ENCODE data around the gene SCN9A. TPM values are rescaled to one million over a fixed set of nuclear protein-coding genes. Genes with fewer than 3 reads are reported as not detected.

The SCN9A gene
- total and polyA plus RNA-seq, 9 of the 15 experiments (the other 6 are each of a cell fraction or from before 2014, with no cell fraction given): 1.4 to 22.8 (median 7.1) TPM

DNA sequence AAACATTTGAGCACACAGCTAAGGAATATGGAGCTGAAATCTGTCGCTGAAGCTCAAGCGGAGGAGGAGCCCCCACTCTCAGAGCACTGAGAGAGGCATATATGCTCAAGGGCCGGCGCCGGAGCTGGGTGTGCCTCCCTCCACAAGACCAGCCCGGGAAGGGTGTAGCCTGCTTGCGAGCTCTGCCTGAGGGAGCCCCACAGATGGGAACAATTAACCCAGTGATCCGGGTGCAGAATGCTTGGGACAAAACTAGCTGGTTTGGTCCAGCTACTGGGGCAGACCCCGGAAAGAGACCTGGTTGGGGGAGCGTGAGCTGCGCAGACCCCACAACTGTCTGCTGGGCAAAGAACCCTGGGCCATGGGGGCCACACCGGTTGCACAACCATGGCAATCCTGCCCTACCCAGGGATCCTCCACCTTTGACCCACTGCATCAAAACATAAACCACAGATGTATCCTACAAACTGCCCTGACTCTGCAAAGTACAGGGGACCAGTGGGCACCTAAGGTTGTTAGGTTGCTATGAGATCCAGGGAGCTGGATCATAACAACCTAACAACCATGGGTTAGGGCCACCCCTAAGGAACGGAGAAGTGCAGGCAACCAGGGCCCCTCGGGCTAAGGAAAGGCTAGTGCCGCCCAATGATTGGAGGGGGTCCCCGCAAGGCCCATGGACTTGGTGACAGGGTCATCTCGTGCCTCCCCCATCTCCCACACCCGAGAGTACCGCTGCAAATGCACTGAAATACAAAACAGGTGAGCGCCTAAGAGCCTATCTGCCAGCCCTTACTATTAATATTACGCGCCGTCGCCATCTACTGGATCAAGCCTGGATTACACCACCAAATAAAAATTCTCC is 194.6 kb downstream of the SCN9A start (continued):
- TF ChIP-seq RFX1 (IDR thresholded peaks at IDR 0.05) (no peak), REST (IDR thresholded peaks at IDR 0.05; ENCODE audit: borderline replicate concordance) (0 out of 2 replicates have a peak, but pooled peaks have one; percentile 26), REST (CRISPR knock-in tag; IDR thresholded peaks at IDR 0.05; ENCODE audit: low read depth) (no peak), MAX (CRISPR knock-in tag; IDR thresholded peaks at IDR 0.05) (no peak), ZKSCAN3 (CRISPR knock-in tag; IDR thresholded peaks at IDR 0.05) (no peak)
